Adrenal gland (tissue), 12 donors: ENCODE data around the gene ARPC1A. TPM values are rescaled to one million over a fixed set of nuclear protein-coding genes. Genes with fewer than 3 reads are reported as not detected.

Experiments
- DNase-seq, 7 donors: peaks; one replicate each; pipeline ENCODE4 v3.0.0-alpha.2; 2019 to 2020
- H3K27ac ChIP-seq, 5 donors: fragments of 200-600 bp; sonication (generic) in 4 of 5; 1 replicate in 3 of 5; 2 replicates in 2 of 5; pipeline versions ENCODE4 v1.5.1 to v1.8.0; 2016 to 2020; ENCODE audit warnings: mild to moderate bottlenecking in 1 of 5
- H3K27me3 ChIP-seq: fragments of 200-600 bp; 2 replicates; pipeline ENCODE4 v1.8.0; 2021
- H3K36me3 ChIP-seq, 2 donors: fragments of 200-600 bp; replicated peaks in 1 of 2; 1 replicate in 1 of 2; 2 replicates in 1 of 2; pipeline versions ENCODE4 v1.5.1 to v1.8.0; 2018 to 2022
- H3K4me1 ChIP-seq, 2 donors: fragments of 200-600 bp; replicated peaks in 1 of 2; 1 replicate in 1 of 2; 2 replicates in 1 of 2; pipeline versions ENCODE4 v1.5.1 to v1.8.0; 2018 to 2021
- H3K4me3 ChIP-seq, 4 donors: fragments of 200-600 bp; sonication (generic) in 3 of 4; one replicate each; pipeline ENCODE4 v1.5.1; 2016 to 2018
- H3K9me3 ChIP-seq, 3 donors: fragments of 200-600 bp; sonication (generic) in 1 of 3; replicated peaks in 1 of 3; 1 replicate in 2 of 3; 2 replicates in 1 of 3; pipeline versions ENCODE4 v1.5.1 to v1.8.0; 2016 to 2021
- POLR2A ChIP-seq, 2 donors: fragments of 450-650 bp; IDR thresholded peaks; one replicate each; pipeline ENCODE4 v1.6.1; 2017; ENCODE audit warnings: antibody characterized with exemption in 2 of 2, mild to moderate bottlenecking in 2 of 2, moderate library complexity in 1 of 2
- WGBS, 4 donors: extraction: QIAGEN DNeasy Blood & Tissue Kit in 2 of 4; methylation state at CpG; one replicate each; pipeline versions ENCODE4 v1.1.5 to v1.1.7; 2013 to 2017; 5-methylcytosine and 5-hydroxymethylcytosine counted together
- intact Hi-C, 2 donors: fragments of 100-400 bp; cut with DNase I; formaldehyde crosslinking; loops; one replicate each; pipeline versions ENCODE4 v1.14.1 to v1.15.0; 2022 to 2023
- polyA plus RNA-seq, 3 donors: library from polyadenylated mRNA; stranded (reverse); fragments of 200-250 nt in 2 of 3; fragments of 350-450 nt in 1 of 3; fragmentation: Illumina TruSeq in 1 of 3; extraction: RNeasy Lipid Tissue Mini Kit (QIAGEN cat#74804) in 1 of 3; gene quantifications; one replicate each; pipeline ENCODE4 v1.2.3, GENCODE V29; 2013 to 2014
- total RNA-seq, 9 donors: library from RNA; depleted of rRNA in 4 of 9; stranded (reverse); fragments of >200 nt in 4 of 9; fragments of 120-200 nt in 1 of 9; fragmentation: NEBNext Ultra II Directional in 1 of 9; extraction: Animal tissue kit (Norgen Biotek cat#: 25700) in 1 of 9; gene quantifications; one replicate each; pipeline versions ENCODE4 v1.1.0 to v1.2.4, GENCODE V29; 2013 to 2023
- TF ChIP-seq, protein P1 (sequence below), 6 experiments: fragments of 450-650 bp in 4 of 6; fragments of 200-600 bp in 2 of 6; sonication (generic) in 1 of 6; IDR thresholded peaks; 1 replicate in 5 of 6; 2 replicates in 1 of 6; pipeline versions ENCODE4 v1.5.1 to v1.8.0; 2016 to 2021; ENCODE audit warnings: antibody characterized with exemption in 6 of 6, mild to moderate bottlenecking in 2 of 6, moderate library complexity in 1 of 6
- donor health status: healthy with polysubstance abuse.
- donor health status: Bipolar disorder and iron deficiency.
- donor health status: DM: yes; HTN: yes; CAD: no.
- donor health status: DM: no; HTN: no; CAD: no.
- donor health status: DM: no; HTN: no; CAD: no.
- donor health status: DM: yes; HTN: yes; CAD: no.

The ARPC1A gene
- total and polyA plus RNA-seq, 12 donors = 118 to 214 (median 152) TPM

DNA sequence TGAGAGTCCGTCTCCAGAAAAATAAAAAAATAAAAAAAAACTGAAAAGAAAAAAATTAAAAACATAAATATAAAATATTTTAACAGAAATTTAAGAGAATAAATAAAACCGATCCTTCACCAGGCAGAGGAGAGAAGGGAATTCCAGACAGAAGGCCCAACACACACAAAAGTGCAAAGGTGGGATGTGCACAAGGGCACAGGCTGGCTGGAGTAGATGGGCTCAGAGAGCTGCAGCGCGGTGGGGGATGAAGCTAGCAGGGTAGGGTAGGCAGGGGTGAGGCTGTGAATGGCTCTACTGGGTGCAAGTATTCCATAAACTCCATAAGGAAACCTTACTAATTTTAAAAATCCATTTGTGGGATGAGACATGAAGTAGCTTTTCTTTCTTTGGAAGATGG lies 15.7 kb upstream of the ARPC1A start:
- Histone ChIP-seq H3K36me3 (no peaks in the 10 kb centered on the region), H3K27me3 (no peaks in the 10 kb centered on the region), H3K9me3 (no peaks in the 10 kb centered on the region), H3K4me3 (no peak overlapping the region), H3K4me1 (peaks cover 8 to 11% of the 10 kb centered on the region in 2 donors), H3K27ac (no peak overlapping the region)
- DNase-seq = no peak
- TF ChIP-seq POLR2A (IDR thresholded peaks at IDR 0.05) = no peak
- TF ChIP-seq, protein P1, sequence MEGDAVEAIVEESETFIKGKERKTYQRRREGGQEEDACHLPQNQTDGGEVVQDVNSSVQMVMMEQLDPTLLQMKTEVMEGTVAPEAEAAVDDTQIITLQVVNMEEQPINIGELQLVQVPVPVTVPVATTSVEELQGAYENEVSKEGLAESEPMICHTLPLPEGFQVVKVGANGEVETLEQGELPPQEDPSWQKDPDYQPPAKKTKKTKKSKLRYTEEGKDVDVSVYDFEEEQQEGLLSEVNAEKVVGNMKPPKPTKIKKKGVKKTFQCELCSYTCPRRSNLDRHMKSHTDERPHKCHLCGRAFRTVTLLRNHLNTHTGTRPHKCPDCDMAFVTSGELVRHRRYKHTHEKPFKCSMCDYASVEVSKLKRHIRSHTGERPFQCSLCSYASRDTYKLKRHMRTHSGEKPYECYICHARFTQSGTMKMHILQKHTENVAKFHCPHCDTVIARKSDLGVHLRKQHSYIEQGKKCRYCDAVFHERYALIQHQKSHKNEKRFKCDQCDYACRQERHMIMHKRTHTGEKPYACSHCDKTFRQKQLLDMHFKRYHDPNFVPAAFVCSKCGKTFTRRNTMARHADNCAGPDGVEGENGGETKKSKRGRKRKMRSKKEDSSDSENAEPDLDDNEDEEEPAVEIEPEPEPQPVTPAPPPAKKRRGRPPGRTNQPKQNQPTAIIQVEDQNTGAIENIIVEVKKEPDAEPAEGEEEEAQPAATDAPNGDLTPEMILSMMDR (IDR thresholded peaks at IDR 0.05) = no peak
- WGBS, 4 donors = 96 to 99% (median 97%) methylated on average over 4 of the region's 4 CpGs
- intact Hi-C loops = loop anchor here in 1 of 2 donors (5.0 kb wide), 2 partner anchors 163 to 273 kb away; no protein-coding TSS in a partner anchor

DNA sequence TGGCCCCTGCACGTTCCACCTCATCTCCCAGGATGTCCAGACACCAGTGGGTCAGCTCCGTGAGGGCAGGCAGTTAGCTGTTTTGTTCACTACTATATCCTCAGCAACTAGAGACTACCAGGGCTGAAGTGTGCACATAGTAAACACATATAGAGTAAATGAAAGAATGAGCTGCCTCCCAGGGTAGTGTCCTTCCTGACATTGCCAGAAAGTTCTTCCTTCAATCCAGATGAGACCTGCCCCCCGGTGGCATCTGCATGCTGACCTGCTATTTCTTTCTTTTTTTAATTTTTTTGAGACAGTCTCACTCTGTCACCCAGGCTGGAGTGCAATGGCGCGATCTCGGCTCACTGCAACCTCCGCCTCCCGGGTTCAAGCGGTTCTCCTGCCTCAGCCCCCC lies 14.0 kb upstream of the ARPC1A start:
- Histone ChIP-seq H3K27me3 (no peaks in the 10 kb centered on the region), H3K27ac (no peak overlapping the region), H3K36me3 (no peaks in the 10 kb centered on the region), H3K4me1 (peaks cover 8 to 11% of the 10 kb centered on the region in 2 donors), H3K4me3 (no peak overlapping the region), H3K9me3 (no peaks in the 10 kb centered on the region)
- WGBS, 4 donors = 83 to 89% (median 88%) methylated on average over 9 of the region's 9 CpGs
- no peak for DNase-seq
- TF ChIP-seq POLR2A (IDR thresholded peaks at IDR 0.05) = no peak
- TF ChIP-seq, protein P1 (IDR thresholded peaks at IDR 0.05) = no peak
- intact Hi-C loops = loop anchor here (2.0 to 5.0 kb wide), 3 partner anchors 164 to 274 kb away; no protein-coding TSS in a partner anchor

DNA sequence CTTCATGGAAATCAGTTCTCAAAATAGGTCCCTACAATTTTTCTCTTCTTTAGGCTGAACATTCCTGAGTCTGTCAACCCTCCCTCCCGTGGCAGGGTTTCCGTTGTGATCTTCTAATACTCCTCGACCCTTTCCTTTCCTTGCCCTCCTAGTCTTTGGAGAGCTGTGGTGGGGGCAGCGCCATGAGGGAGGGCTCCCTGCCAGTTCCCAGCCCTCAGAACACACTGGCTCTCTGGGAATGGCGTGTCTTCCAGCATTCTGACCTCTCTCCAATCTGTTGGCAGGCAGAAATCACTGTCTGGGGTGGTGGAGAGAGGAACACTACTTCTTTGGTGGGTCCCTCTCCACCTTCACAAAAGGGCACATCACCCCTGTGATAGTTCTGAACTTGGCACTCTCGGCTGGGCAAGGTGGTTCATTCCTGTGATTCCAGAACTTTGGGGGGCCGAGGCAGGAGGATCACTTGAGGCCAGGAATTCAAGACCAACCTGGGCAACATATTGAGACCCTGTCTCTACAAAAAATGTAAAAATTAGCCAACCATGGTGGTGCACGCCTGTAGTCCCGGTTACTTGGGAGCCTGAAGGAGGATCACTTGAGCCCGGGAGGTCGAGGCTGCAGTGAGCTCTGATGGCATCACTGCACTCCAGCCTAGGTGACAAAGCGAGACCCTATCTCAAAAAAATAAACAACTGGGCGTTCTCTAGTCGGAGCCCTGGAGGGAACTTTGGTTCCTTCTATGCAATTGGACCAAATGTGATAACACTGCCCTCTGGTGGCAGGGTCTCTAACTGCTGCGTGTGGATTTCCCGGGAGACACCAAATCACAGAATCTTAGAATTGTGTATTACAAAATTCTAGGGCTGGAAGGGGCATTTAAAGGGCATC lies 13.1 kb upstream of the ARPC1A start:
- Histone ChIP-seq H3K4me1 (peaks cover 8 to 11% of the 10 kb centered on the region in 2 donors), H3K36me3 (no peaks in the 10 kb centered on the region), H3K9me3 (no peaks in the 10 kb centered on the region), H3K4me3 (peak overlapping the region in 1 of 4 donors; percentile 33), H3K27ac (no peak overlapping the region), H3K27me3 (no peaks in the 10 kb centered on the region)
- intact Hi-C loops = loop anchor here (2.0 to 5.0 kb wide), 3 partner anchors 165 to 275 kb away; no protein-coding TSS in a partner anchor
- TF ChIP-seq, protein P1 (IDR thresholded peaks at IDR 0.05) = peak; percentile 82 to 94 (median 88)
- TF ChIP-seq POLR2A (IDR thresholded peaks at IDR 0.05) = no peak
- 39 to 49% (median 44%) methylated on average over 13 to 16 of the region's 16 CpGs for WGBS, 4 donors
- peak; percentile 60 to 91 (median 76) for DNase-seq

DNA sequence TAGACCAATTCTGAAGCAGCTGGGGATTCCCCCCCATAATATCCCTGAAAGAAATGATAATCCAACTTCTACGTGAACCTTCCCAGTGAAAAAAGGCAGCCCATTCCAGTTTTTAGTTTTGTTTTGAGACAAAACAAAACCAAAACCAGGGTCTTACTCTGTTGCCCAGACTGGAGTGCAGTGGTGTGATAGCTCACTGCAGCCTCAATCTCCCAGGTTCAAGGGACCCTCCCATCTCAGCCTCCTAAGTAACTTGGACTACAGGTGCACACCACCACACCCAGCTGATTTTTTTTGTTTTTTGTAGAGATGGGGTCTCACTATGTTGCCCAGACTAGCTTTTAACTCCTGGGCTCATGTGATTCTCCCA lies 12.5 kb upstream of the ARPC1A start:
- Histone ChIP-seq H3K4me3 (peak overlapping the region in 1 of 4 donors; percentile 33), H3K27ac (no peak overlapping the region), H3K36me3 (no peaks in the 10 kb centered on the region), H3K4me1 (peaks cover 8 to 11% of the 10 kb centered on the region in 2 donors), H3K9me3 (no peaks in the 10 kb centered on the region), H3K27me3 (no peaks in the 10 kb centered on the region)
- intact Hi-C loops = loop anchor here (2.0 to 5.0 kb wide), 3 partner anchors 166 to 276 kb away; no protein-coding TSS in a partner anchor
- 0 to 26% (median 18%) methylated on average over 1 of the region's 1 CpG for WGBS, 4 donors
- no peak for DNase-seq
- TF ChIP-seq, protein P1 (IDR thresholded peaks at IDR 0.05) = peak in 2 of 6 experiments; percentile 32 to 33
- TF ChIP-seq POLR2A (IDR thresholded peaks at IDR 0.05) = no peak
